ENCODE data around the gene TMA7B.
"Not testable (repeated sequence)": the region's sequence is repeated elsewhere in the genome, so short reads cannot be mapped to it uniquely, and the experiment has no call there.

Gene TMA7B

DNA sequence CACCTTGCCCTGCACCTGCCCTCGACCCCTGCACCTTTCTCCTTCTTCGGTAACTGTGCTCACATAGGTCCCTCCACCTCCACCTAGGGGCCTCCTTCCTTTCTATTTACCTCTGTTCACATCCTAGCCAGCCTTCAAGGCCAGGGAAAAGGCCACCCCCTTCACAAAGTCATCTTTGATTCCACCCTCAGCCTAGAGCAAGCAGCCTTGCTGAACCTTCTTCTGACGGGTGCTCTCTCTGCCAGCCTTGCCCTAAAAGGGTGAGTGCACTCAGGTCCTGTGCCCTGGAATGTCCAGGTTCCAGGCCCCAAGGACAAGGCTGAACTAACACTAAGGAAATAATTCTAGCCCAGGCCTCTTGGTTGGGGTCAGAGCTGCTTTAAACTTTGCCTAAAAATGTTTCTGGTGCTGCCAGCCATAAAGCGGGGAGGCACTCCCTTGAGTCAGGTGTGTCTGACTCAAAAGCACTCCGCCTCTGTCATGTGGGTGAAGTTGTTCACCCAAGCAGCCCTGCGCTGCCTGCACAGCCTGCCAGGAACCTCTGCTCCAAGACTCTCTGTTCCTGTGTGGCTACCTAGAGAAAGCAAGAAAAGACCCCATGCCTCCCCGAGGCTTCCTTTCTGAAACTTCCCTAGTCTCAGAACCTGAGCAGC is 25.3 kb downstream of the TMA7B start:
- no peak for DNase-seq

DNA sequence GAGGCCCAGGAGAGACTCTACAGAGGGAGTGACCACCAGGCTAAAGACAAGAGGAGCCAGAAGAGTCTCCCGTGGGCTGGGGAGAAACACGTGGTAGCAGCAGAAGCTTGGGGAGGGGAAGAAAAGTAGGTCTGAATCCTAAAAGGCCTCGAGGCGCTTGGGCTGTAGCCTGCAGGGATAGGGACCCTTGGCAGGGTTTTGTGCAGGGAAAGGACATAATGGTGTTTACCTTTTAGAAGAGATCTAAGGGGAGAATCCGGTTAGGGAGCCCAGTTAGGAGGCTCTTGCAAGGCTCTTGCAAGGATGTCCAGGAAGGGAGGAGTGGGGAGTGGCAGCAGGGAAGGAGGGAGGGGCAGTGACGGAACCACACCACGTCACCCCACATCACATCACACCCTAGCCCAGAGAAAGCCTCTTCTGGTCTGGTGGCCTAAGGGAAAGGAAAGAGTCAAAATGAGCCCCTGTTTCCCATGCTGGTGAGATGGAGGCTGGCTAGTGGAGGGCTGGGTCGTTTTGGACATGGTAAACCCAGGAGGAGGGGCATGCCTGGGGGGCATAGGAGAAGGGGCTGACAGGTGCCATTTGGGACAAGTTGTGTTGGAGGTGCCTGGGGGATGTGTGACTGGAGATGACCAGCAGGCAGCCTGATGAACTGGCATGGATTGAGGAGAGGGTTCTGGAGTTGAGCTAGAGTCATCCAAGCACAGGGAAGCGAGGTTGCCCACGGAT is 28.4 kb downstream of the TMA7B start:
- DNase-seq, result no peak

DNA sequence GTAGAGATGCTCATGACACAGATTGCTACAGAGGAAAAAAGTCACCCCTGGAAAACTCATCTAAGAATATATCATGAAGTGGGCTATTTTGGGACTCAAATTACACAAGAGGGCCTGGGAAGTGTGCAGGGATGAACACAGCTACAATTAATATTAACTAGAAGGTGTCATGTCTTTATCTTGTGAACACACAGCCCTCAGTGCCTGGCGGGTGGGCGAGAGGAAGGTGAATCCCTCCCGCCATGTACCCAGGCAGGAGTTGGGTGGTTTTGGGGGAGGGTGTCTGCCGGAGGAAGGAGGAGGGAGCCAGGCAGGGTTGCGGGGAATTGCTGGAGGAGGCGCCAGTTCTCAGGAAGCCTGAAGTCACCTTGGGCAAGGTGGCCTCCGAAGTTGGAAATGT is 29.4 kb downstream of the TMA7B start:
- no peak for DNase-seq

DNA sequence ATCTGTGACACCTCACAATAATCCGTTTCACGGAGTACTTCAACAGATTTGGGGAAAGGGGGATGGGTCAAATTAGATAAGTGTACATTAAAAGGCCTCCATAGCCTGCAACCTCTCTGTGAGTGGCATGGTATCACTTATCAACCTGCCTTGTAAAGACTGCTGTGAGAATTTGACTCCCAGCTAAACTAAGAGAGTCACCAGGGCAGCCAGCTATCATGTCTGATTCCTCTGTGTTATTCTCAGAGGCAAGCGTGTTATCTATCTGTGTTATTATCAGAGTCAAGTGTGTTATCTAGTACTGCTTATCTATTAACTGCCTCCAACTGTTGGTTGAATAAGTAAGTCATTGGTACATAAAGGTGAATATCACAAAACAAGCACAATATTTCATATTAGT is 30.5 kb downstream of the TMA7B start:
- DNase-seq, result no peak

DNA sequence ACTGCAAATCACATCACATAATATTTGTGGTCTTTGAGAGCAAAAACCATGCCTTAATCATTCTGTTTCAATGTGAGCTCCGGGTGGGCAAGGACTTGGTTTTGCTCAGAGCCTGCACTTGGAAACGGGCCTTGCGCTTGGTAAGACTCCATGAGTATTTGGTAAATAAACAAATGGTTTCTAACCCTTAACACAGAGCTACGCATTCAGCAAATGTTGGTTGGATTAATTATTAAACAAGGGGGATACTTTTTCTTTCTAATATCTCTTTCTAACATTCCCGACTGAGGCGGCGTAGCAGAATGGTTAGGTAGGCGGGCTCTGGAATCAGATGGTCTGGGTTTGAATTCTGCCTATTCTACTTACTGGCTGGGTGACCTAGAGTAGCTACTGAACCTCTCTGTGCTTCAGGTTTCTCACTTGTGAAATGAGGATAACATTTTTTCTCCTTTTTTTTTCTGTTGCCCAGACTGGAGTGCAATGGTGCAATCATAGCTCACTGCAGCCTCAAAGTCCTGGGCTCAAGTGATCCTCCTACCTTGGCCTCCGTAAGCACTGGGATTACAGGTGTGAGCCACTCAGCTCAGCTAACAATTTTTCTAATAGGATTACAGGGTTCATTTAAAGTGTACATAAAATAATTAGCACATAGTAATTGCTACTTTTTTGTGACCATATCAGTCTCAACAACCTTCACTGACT is 31.1 kb downstream of the TMA7B start:
- DNase-seq, result no peak

DNA sequence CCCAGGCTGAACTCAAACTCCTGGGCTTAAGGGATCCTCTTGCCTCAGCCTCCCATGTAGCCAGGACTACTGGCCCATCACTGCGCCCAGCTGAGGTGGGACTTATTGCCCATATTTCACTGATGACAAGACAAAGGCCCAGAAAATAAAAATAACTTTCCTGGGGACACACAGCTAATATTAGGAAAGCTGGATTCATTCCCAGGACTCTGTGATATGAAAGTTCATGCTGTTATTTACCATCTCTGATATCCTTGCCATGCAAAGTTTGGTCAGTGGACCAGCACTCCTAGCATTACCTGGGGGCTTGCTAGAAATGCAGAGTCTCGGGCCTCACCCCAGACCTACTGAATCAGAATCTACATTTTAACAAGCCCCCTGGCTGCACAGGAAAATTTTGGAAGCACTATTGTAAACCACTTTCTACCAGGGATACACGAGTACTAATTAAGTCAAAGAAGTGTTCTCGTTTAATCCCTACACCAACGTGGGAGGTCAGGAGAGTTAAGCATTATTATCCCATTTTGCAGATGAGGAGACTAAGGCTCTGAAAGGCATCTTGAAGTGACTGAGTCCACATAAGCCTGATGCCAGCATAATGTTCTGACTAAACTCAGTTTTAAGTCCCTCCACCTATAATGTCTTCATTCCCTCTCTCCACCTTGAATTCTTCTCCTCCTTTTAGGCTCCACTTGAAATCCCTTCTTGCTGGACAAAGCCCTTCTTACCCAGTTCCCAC is 32.1 kb downstream of the TMA7B start:
- DNase-seq, result no peak

DNA sequence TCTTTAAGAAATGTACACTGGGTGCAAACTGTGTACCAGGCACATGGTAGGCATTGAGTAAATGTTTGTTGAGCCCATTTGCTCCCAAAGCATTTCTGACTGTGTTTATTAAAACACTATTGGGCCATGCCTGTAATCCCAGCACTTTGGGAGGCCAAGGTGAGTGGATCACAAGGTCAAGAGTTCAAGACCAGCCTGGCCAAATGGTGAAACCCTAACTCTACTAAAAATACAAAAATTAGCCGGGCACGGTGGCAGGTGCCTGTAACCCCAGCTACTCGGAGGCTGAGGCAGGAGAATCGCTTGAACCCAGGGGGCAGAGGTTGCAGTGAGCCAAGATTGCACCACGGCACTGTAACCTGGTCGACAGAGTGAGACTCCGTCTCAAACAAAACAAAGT is 32.7 kb downstream of the TMA7B start:
- not testable (repeated sequence) for DNase-seq

DNA sequence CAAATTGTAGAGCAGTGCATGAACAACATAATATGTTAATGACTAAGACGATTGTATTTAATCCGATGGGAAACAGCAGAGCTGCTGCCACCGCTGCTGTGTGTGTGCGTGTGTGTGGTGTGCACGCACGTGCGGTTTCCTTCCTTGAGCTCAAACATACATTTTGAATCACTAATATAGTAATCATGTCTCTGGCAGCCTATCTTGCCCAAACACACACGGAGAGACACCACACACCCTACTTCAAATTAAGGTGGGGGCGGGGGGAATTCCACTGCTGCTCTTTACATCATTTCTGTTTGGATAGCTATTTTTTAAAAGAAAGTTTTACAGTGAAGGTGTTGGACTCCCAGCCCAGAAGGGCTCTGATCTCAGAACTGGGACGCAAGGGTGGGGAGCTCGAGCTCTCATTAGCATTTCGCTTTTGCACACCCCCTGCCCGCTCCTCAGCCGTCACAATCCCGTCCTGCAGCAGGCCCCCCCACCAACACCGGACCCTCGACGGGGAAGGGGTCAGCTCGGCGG is 33.9 kb downstream of the TMA7B start:
- no peak for DNase-seq

DNA sequence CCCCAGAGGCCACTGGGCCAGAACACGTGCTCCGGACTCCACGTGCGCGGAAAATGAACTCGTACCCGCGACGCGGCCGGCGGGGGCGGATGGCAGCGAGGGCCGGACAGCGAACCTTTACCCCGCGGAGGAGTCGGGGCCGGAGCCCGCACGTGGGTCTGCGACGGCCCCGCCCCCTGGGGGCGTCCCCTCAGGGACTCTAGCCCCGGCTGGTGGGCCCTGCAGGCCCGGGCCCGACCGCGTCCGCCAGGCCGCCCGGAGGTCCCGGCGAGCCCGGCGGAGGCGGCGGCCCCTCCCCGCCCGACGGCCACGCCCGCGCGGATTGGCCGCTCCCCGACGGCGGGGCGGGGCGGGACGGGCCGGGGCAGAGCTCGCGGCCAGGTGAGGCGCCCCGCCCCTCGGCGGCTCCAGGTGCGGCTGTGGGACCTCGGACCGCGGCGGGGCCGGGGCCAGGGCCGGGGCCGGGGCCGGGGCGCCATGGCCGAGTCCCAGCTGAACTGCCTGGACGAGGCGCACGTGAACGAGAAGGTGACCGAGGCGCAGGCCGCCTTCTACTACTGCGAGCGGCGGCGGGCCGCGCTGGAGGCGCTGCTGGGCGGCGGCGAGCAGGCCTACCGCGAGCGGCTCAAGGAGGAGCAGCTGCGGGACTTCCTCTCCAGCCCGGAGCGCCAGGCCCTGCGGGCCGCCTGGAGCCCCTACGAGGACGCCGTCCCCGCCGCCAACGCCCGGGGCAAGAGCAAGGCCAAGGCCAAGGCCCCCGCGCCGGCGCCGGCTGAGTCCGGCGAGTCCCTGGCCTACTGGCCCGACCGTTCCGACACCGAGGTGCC is 34.6 kb downstream of the TMA7B start, which contains the start of gene FAM83F:
FAM83F (plus strand) TSS at position 389 of the 827 bp plus-strand sequence; CDS start at position 478, 89 bp downstream.
- DNase-seq, result no peak

DNA sequence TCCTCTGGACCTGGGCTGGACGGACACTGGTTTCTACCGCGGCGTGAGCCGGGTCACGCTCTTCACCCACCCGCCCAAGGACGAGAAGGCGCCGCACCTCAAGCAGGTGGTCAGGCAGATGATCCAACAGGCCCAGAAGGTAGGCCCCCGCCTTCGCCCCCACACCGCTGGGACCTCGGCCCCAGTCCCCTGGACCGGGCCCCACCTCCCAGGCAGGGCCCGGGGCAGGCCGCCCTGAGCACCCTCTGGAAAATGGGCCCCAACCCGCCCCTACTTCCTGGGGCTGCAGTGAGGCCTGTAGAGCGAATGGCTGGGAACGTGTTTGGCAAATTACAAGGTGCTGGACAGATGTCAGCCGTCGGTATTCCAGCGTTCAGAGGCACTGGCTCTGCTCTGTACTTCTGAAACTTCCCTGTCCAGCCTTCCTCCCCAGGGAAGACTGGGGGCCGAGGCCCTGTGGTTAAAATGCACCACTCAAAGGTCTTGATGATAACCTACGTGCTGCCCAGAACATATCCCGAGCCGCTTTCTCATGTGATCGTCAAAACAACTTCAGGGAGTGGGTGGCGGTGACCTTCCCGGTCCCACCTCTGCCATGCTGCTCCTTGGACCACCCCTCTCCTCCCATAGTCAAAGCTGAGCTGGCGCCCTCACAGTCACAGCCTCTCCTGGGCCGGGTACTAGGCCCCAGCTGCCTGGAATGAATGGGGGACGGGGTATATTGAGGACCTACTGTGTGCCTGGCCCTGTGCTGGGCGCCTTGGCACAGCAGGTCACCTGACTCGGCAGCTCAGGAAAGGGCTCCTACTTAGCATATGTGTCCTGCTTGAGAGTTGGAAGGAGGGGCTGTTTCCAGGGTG is 35.4 kb downstream of the TMA7B start:
- DNase-seq, result no peak

DNA sequence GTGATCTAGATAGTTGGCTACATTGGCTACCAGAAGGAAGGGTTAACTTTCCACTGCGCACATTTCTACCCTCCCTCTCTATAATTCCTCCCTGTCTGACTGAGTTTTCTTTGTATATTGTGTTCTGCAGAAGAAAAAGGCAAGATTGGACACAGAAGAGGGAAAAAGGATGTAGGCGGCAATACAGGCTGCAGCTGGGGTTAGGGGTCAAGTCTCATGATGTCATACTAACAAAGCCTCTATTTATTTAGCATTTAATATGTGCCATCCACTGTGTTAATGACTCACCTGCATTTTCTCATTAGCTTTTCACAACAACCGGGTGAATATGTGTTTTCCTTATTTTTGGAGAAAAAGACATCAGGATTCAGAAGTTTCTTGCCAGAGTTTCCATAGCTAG is 36.5 kb downstream of the TMA7B start:
- DNase-seq, result no peak

DNA sequence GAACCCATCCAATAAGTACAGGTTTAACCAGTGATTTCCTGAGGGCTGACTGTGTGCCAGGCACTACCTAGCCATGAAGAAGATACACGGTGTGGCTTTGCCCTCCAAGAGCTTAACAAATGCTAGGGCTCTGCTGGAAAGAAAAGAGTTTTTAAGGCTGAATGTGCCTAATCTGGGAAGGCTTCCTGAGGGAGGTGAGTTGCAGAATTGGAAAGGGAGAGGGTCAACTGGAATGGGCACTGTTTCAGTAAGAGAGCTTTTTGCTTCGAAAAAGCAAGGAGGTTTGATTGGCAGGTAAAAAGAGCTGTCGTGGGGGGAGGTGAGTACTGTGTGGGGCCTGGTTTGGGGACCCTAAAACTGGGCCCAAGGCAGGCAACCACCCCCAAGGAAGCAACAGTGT is 37.2 kb downstream of the TMA7B start:
- DNase-seq, result no peak

DNA sequence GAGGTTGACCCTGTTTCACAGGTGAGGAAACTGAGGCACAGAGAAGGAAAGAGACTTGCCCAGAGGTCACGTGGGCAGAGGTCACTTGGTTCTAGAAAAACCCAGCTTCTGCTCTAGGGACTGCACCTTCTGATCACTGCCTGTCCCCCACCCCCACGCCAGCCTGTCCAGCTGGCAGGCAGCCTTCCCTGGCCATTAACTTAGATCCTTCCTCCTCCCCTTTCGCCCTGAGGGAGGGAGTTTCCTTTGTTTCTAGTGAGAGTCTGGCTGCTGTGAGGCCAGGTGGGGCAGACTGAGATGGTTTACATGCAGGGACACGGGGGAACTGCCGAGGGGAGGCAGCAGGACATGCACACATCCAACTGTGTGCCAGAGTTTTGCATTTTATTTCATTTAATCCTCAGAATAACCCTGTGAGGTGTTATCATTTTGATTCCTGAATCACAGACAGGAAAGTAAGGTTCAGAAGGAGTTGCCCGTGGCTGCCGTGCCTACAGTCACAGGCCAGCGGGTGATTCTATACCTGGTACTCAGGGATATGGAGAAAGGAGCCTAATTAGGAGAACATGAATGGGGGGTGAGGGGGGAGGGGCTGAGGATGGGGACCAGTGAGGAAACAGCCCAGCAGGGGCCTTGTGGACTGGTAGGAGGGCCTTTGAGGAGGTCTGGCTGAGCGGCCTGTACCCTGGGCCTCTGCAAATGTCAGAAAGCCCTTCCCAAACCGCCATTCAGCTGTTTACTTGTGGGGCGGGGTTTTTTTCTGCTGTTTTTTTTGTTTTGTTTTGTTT is 37.9 kb downstream of the TMA7B start:
- DNase-seq, result no peak

DNA sequence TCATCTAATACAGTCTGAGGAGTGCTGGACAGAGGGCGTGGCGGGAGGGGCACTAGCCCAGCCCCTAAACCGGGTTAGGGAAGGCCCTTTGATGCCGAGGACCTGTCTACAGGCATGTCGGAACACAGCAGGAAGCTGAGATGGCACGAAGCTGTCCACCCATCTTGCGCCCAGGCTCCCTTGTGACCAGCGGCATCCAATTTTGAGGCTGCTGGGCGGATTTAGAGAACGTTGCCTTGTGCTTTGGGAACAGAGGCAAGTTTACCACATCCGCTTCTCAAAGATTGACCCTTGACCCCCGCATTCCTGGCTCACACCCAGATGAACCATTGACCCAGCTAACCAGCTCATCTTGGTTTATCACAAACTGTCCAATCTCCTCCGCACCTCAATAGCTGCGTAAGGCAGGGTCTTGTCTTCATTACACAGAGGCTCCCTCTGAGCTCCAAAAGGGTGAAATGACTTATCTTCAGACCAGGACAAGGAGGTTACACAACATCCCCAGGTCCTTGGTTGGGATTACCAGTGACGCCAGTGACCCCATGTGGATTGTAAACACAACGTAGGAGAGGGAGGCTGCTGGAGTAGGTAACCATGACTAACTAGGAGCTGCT is 39.1 kb downstream of the TMA7B start:
- peak in 1 of 2 donors; percentile 25 for DNase-seq

DNA sequence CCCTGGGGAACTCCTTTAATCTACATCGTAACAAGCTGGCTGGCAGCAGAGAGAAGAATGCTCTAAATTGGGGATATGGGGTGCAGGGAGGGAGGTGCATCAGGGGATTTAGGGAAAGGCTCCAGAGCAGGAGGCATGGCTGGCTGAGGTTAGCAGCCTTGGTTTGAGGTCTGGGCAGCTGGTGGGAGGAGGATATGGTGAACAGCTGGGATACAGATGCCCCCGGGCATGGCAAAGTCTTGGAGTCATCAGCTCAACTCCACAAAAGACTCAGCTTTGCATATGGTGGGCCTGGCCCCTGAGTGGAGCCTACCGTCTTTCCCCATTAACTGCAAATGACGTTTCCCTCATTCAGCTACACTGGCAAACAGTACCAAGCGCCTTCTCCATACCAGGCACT is 40.0 kb downstream of the TMA7B start:
- no peak for DNase-seq

DNA sequence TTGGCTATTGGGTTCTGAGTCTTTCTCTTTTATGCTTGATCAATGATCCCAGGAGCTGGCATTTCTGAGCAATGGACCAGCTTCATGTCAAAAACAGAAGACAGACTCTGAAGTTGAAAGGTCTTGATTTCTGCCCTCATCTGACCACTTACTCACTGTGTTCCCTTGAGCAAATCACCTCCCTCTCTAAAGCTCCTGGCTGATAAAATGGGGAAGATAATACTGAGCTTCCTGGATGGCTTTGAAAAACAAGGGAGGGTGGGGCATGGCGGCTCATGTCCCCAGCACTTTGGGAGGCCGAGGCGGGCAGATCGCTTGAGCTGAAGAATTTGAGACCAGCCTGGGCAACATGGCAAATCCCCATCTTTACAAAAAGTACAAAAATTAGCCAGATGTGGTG is 40.9 kb downstream of the TMA7B start:
- DNase-seq, result no peak

DNA sequence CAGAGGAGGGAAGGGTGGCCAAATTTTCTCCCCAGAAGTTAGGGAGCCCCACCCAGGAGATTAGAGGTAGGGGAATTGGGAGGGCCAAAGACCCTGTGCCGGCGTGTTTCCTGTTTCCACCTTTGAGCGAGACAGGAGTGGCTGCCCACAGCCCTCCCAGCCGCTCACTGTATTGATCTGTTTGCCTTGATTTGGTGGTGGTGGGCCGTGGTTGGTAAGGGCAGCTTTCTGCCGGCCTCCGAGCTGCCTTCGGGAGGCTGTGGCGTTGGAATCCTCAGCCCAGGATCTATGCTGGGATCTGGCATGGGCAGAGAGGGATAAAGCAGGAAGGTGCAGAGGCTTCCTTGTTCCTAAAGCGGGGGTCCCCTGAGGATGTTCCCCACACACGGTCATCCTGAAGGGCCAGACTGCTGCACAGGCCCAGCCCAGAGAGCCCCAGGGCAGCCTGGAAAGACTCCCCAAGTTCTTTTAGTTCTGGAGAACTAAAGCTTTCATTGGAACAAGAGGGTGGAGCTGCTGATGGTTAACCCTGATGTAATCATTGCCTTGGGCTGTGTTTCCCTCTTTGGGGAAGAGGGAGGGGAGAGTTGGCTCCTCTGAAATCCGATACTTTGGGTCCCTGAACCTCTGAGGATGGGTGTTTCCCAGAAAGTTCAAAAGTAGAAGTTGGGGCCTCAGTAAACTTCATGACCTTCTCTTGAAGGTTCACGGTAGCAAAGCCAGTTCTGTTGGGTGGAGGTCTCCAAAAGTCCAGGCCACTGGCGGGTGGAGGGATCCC is 41.8 kb downstream of the TMA7B start:
- DNase-seq, result no peak

DNA sequence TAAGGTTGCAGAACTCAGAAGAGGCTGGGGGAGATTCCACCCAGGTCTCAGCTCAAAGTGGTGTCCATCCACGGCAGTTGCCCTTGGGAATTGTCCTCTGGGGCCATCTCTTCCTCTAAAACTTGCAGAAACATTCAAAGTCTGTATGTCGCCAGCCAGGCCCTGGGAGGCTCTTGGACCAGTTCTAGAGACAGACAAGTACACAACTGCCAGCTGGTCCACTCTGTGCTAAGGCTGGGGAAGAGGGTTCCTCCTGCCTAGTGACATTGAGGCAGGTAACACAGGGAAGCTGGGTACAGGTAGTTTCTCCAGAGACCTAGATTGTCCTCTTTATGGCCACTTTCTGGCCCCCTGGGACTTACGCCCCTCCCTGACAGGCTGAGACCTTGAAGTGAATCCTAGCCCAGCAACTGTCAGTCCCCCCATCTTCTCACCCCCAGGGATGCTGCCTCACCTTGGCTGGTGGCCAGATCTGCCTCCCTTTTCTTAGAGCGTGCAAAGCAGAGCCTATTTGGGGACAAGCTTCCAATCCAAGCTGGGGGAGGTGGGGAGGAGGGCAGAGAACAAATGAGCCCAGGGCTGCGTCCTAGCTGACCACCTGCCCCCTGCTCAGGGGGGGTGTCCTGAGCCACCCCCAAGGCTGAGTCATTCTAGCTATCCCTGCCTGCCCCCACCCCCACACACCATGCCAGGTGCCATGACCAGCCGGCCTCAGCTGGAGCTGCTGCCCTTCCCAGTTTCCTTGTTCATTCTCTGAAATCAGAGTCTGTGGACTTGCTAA is 42.9 kb downstream of the TMA7B start:
- DNase-seq, result no peak
